UCSD-AML1 (cell line): ENCODE data around the gene ZNF133.

Experiments used
- DNase-seq: peaks from one replicate; lab custom pipeline; 2025; ENCODE audit not compliant: unreplicated experiment; lab: John Stamatoyannopoulos, UW

The ZNF133 gene

GRCh38 chr20:18360635-18361034 is 72.3 kb downstream of the ZNF133 start:
- DNase-seq, result no peak

GRCh38 chr20:18361678-18362077 is 73.4 kb downstream of the ZNF133 start:
- DNase-seq, result no peak

GRCh38 chr20:18362916-18363315 is 74.6 kb downstream of the ZNF133 start:
- no peak for DNase-seq

GRCh38 chr20:18363708-18364107 is 75.4 kb downstream of the ZNF133 start:
- DNase-seq, result no peak

GRCh38 chr20:18364768-18365167 is 76.4 kb downstream of the ZNF133 start:
- no peak for DNase-seq
